ENCODE results near the gene SP140L.

SP140L gene

DNA sequence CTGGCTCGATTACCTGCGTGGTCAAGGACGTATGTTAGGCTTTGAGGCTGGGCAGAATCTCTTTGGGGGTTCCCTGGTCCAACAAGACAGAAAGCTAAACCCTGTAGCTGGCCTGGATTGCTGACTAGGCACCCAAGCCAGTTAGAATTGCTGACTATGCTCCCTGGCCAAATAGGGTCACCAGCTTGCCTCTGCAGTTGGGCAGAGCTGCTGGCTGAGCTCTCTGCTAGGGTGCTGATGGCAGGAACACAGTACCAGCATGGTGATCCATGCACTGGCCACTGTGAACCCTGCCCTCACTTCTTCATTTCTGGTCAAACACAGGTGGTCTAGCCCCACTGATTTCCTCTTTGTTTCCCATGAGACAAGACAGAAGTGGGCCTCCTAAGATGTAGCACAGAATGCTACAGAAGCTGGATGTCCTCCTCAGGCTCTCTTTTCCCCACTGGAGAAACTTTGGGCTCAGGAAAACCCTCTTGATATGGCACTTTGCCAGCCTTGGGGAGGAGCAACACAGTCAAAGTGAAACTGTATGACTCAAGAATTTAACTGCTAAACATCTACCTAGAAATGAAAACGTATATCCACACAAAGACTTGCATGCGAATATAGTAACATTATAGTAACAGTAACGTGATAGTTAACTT, 20.8 kb downstream of the SP140L start:
- TF ChIP-seq USF1 (IDR thresholded peaks at IDR 0.05) (no peak), RAD21 (IDR thresholded peaks at IDR 0.05; ENCODE audit: low read depth) (no peak), EGR1 (IDR thresholded peaks at IDR 0.05) (no peak), EP300 (IDR thresholded peaks at IDR 0.05; ENCODE audit: borderline replicate concordance) (no peak), TCF12 (IDR thresholded peaks at IDR 0.05; ENCODE audit: low read depth) (no peak), ZBTB7A (IDR thresholded peaks at IDR 0.05; ENCODE audit: low read depth) (no peak), MAX (IDR thresholded peaks at IDR 0.05) (no peak), CREB1 (IDR thresholded peaks at IDR 0.05; ENCODE audit: low read depth) (no peak), FOXM1 (IDR thresholded peaks at IDR 0.05; ENCODE audit: borderline replicate concordance, low read depth) (no peak), TEAD4 (IDR thresholded peaks at IDR 0.05) (no peak), YY1 (IDR thresholded peaks at IDR 0.05; ENCODE audit: low read depth) (no peak), NFIC (IDR thresholded peaks at IDR 0.05) (no peak)
- TF ChIP-seq, protein P1, sequence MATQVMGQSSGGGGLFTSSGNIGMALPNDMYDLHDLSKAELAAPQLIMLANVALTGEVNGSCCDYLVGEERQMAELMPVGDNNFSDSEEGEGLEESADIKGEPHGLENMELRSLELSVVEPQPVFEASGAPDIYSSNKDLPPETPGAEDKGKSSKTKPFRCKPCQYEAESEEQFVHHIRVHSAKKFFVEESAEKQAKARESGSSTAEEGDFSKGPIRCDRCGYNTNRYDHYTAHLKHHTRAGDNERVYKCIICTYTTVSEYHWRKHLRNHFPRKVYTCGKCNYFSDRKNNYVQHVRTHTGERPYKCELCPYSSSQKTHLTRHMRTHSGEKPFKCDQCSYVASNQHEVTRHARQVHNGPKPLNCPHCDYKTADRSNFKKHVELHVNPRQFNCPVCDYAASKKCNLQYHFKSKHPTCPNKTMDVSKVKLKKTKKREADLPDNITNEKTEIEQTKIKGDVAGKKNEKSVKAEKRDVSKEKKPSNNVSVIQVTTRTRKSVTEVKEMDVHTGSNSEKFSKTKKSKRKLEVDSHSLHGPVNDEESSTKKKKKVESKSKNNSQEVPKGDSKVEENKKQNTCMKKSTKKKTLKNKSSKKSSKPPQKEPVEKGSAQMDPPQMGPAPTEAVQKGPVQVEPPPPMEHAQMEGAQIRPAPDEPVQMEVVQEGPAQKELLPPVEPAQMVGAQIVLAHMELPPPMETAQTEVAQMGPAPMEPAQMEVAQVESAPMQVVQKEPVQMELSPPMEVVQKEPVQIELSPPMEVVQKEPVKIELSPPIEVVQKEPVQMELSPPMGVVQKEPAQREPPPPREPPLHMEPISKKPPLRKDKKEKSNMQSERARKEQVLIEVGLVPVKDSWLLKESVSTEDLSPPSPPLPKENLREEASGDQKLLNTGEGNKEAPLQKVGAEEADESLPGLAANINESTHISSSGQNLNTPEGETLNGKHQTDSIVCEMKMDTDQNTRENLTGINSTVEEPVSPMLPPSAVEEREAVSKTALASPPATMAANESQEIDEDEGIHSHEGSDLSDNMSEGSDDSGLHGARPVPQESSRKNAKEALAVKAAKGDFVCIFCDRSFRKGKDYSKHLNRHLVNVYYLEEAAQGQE (IDR thresholded peaks at IDR 0.05; ENCODE audit: low read depth) = no peak

DNA sequence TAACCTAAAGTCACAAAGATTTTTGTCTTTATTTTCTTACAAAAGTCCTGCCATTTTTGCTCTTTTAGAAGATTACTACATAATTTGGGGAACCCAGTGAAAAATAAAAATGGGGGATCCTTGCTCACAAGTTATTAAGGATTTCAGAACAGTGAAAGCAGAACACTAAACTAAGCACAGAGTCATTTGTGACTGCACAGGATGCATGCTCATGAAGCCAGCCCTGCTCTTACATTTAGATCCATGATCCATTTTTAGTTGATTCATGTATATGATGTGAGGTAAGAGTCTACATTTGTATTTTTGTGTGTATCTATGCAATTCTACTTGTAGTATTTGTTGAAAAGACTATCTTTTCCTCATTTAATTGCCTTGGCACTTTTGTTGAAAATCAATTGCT, 21.8 kb downstream of the SP140L start:
- no peak for TF ChIP-seq TCF12 (IDR thresholded peaks at IDR 0.05; ENCODE audit: low read depth)
- no peak for TF ChIP-seq RAD21 (IDR thresholded peaks at IDR 0.05; ENCODE audit: low read depth)
- TF ChIP-seq TAF1 (IDR thresholded peaks at IDR 0.05; ENCODE audit: low read depth) = no peak
- no peak for TF ChIP-seq MAX (IDR thresholded peaks at IDR 0.05)
- no peak for TF ChIP-seq NFIC (IDR thresholded peaks at IDR 0.05)
- no peak for TF ChIP-seq CREB1 (IDR thresholded peaks at IDR 0.05; ENCODE audit: low read depth)
- TF ChIP-seq CEBPB (IDR thresholded peaks at IDR 0.05) = no peak
- no peak for TF ChIP-seq FOXM1 (IDR thresholded peaks at IDR 0.05; ENCODE audit: borderline replicate concordance, low read depth)
- TF ChIP-seq USF1 (IDR thresholded peaks at IDR 0.05) = no peak
- no peak for TF ChIP-seq EP300 (IDR thresholded peaks at IDR 0.05; ENCODE audit: borderline replicate concordance)
- no peak for TF ChIP-seq ZBTB7A (IDR thresholded peaks at IDR 0.05; ENCODE audit: low read depth)
- TF ChIP-seq, protein P1 (IDR thresholded peaks at IDR 0.05; ENCODE audit: low read depth) = no peak
- no peak for TF ChIP-seq YY1 (IDR thresholded peaks at IDR 0.05; ENCODE audit: low read depth)
- no peak for TF ChIP-seq TEAD4 (IDR thresholded peaks at IDR 0.05)
- TF ChIP-seq EGR1 (IDR thresholded peaks at IDR 0.05) = no peak

- TF ChIP-seq EP300 (IDR thresholded peaks at IDR 0.05; ENCODE audit: borderline replicate concordance) (no peak), NFIC (IDR thresholded peaks at IDR 0.05) (no peak), TEAD4 (IDR thresholded peaks at IDR 0.05) (no peak)
Measured at GRCh38 chr2:230356084-230356483, 29.1 kb downstream of the SP140L start.

DNA sequence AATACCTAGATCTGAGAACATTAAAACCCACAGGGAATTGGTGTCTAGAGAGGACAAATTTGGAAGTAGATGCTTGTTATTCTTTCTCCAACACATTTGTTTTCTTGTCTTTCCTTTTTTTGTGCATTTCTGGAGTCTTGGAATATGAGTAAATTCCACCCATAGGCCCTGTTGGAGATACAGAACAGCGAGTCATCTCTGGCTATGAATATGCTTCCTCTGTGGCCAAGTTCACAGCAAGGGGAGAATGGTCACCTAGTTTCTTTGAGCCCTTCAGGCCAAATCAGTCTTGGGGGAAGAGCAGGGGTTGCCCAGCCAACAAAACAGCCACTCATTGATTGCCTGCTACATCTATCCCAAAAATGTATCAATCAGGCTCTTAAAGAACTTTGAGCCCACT, 31.3 kb downstream of the SP140L start:
- TF ChIP-seq USF1 (IDR thresholded peaks at IDR 0.05) = no peak
- TF ChIP-seq NFIC (IDR thresholded peaks at IDR 0.05) = no peak
- no peak for TF ChIP-seq CREB1 (IDR thresholded peaks at IDR 0.05; ENCODE audit: low read depth)
- no peak for TF ChIP-seq TCF12 (IDR thresholded peaks at IDR 0.05; ENCODE audit: low read depth)
- no peak for TF ChIP-seq RAD21 (IDR thresholded peaks at IDR 0.05; ENCODE audit: low read depth)
- no peak for TF ChIP-seq YY1 (IDR thresholded peaks at IDR 0.05; ENCODE audit: low read depth)
- no peak for TF ChIP-seq CEBPB (IDR thresholded peaks at IDR 0.05)
- no peak for TF ChIP-seq EGR1 (IDR thresholded peaks at IDR 0.05)
- no peak for TF ChIP-seq ZBTB7A (IDR thresholded peaks at IDR 0.05; ENCODE audit: low read depth)
- TF ChIP-seq FOXM1 (IDR thresholded peaks at IDR 0.05; ENCODE audit: borderline replicate concordance, low read depth) = no peak
- TF ChIP-seq, protein P1 (IDR thresholded peaks at IDR 0.05; ENCODE audit: low read depth) = no peak
- no peak for TF ChIP-seq TAF1 (IDR thresholded peaks at IDR 0.05; ENCODE audit: low read depth)
- no peak for TF ChIP-seq EP300 (IDR thresholded peaks at IDR 0.05; ENCODE audit: borderline replicate concordance)
- TF ChIP-seq MAX (IDR thresholded peaks at IDR 0.05) = no peak
- TF ChIP-seq TEAD4 (IDR thresholded peaks at IDR 0.05) = no peak
